Dedifferentiated amniotic fluid mesenchymal stem cell (primary cell): ENCODE results near the gene AQP2.
"Not testable (repeated sequence)": the region's sequence is repeated elsewhere in the genome, so short reads cannot be mapped to it uniquely, and the experiment has no call there.

Experiments
- DNase-seq: peaks from one replicate; pipeline ENCODE4 v3.0.0-alpha.2; 2016; ENCODE audit errors: extremely low spot score

AQP2 gene

DNA sequence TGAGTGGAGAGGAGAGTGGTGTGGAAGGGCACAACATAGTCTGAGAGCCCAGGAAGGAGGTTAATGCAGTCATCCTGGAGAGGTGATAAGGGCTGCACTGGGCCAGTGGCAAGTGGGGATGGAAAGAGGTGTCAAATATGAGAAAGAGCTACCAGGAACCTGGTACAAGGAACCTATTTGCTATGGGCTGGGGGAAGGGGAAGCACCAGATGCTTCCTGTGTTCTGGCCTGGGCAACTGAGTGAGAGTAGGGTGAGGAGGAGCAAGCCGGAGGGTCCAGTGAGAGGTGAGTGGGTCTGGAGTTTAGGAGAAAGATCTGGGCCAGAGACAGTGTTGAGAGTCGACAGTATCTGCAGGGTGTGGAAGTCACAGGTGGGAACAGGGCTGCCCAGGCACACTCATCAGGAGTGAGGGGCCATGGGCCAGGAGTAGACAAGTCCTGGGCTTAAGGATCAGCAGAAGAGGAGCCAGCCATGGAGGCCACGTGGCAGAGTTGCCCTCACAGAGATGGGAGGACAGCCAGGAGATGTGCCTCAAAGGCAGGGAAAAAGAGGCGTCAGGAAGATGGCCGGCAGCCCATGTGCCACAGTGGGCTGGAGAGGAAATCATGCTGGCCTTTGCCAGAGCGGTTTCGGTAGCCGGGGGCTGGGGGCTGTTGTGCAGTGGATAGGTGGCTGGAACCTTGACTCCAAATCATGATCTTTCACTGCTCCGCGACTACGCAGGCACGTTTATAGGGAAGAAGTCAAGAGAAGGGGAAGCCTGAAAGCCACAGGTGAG is 19.3 kb downstream of the AQP2 start:
- no peak for DNase-seq

DNA sequence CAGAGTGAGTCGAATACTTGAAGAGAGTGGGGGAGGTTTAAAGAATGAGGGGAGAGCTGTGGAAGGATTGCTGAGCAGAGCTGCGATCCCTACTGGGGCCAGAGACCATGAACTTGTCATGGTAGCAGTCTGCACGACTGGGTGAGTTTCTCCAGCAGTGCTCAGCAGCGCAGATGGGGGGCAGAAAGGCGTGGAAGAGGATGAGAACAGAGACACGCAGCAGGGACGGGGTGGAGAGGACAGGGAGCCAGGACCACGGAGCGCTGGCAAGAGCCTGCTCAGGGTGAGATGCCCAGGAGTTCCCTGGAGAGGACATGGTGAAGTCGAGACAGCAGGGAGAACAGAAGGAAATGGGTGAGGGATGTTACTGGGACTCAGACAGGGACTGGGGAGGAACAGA is 20.1 kb downstream of the AQP2 start:
- no peak for DNase-seq

DNA sequence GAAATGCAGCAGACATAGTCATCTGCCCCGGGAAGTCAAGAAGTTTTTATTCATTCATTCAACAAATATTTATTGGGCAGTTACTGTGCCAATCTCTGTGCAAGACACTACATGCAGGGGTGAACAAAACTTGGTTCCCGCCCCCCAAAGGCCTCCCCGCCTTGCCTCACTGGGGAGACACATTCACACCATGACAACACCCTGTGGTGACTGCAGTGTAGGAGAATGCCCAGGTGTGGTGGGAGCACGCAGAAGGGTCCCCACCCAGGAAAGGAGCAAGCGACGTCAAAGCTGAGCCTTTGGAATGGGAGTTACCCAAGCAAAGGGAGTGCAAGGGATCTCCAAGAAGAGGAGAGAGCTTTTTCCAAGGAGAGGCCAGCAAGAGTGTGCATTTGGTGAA is 20.6 kb downstream of the AQP2 start:
- DNase-seq: no peak

DNA sequence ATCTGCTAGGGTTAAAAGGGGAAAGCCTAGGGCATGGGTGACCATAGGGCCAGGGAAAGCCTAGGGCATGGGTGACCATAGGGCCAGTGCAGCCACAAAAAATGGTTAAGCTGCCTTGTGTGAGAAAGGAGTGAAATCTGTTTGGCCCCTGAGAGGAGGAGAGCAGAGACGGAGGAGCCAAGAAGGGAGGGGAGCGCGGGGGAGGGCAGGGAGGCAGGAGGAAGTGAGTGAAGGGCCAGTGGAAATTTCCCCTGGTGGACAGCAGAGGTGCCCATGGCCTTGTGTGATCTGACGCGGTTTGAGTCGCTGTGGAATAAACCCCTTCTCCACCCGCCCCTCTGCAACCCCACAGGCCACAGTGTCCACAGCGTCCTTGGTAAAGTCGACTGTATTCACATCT is 21.6 kb downstream of the AQP2 start:
- no peak for DNase-seq

DNA sequence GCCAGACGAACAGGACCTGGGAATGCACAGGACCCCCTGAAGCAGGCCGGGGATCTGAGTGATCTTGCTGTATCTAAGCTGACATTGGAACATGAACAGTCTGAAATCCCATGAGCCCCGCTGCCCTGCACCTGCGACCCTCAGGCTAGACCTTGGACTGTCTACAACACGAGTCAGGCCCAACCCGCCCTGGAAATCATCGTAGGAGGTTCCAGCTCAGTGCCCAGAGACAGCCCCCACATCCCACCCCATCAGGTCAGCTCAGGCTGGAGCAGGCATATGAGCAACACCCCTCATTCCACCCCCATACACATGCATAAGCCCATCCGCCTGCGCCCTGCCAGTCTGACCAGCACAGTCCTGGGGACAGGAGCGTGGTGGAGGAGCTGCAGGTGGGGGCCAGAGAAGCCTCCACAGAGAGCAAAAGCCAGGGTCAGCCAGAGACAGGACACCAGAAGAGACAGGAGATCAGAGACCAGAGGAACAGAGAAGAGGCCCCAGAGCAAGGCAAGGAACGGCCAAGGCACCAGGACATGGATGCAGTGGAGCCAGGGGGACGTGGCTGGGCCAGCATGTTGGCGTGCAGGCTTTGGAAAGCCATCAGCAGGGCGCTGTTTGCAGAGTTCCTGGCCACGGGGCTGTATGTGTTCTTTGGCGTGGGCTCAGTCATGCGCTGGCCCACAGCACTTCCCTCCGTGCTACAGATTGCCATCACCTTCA is 22.3 kb downstream of the AQP2 start, which contains the start of gene AQP6:
Gene AQP6 (plus strand): TSS at position 307 of the 720 bp plus-strand sequence. CDS start 227 bp downstream, at position 534.
- no peak for DNase-seq

DNA sequence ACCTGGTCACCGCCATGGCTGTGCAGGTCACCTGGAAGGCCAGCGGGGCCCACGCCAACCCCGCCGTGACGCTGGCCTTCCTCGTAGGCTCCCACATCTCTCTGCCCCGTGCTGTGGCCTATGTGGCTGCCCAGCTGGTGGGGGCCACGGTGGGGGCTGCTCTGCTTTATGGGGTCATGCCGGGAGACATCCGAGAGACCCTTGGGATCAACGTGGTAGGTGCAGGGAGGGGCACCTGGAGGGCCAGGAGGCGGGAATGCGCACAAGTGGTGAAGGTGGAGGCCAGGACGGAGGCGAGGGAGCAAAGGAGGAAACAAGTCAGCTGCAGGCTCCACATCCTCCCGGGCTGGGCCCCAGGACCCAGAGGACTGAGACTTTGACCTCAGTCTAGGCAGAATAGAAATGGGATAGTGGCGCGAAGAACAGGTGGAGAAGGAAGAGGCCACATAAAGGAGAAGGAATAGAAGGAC is 22.9 kb downstream of the AQP2 start:
- no peak for DNase-seq

DNA sequence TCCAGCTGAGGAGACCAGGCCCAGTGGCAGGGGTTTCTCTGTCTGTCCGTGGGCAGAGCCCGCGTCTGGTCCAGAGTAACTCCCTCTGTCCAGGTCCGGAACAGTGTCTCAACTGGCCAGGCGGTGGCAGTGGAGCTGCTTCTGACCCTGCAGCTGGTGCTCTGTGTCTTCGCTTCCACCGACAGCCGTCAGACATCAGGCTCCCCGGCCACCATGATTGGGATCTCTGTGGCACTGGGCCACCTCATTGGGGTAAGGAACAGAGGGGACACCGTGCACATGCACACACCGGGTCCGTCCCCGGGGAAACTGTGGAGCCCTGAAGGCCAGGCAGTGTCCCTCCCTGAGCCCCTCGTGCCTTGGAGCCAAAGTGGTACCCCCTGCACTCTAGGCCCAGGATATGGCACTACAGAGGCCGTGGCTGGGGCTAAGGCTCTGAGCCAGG is 23.7 kb downstream of the AQP2 start:
- peak; percentile 54 for DNase-seq

DNA sequence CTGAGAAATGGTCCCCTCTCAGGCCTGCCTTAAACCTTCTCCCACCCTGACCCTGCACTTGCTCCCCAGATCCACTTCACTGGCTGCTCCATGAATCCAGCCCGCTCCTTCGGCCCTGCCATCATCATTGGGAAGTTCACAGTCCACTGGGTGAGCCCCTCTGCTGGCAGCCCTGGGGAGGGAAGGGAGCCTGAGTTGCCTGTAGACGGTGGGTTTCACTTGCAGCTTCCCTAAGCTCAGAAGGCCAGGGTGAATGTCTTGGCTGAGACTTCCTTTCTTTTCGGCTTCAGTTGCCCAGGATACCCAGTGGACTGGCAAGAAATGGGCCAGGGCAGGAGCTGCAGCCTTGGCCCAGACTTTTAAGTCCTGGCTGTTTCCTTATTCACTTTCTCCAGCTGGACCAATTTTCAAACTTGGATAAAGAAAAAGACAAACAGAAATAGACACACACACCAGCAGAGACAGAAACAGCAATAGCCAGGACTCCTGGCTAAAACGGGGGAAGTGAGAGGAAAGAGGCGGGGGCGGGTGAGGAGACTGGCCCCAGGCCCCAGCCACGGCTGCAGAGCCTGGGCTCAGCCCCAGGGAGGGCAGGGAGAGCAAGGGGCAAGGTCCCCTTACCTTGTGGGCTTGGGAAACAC is 24.3 kb downstream of the AQP2 start:
- DNase-seq: no peak

DNA sequence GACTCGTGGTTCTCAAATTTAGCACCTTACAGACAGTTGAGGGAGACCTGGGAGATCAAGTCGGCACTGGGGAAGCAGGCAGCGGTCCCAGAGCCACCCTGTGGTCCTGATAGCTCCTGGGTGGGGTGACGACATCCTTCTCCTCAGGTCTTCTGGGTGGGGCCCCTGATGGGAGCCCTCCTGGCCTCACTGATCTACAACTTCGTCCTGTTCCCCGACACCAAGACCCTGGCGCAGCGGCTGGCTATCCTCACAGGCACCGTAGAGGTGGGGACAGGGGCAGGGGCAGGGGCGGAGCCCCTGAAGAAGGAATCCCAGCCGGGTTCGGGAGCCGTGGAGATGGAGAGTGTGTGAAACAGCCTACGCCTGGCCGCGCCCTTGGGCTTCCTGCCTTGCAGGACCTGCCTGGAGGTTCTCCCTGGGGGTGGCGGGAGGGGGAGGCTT is 24.8 kb downstream of the AQP2 start:
- DNase-seq: no peak

DNA sequence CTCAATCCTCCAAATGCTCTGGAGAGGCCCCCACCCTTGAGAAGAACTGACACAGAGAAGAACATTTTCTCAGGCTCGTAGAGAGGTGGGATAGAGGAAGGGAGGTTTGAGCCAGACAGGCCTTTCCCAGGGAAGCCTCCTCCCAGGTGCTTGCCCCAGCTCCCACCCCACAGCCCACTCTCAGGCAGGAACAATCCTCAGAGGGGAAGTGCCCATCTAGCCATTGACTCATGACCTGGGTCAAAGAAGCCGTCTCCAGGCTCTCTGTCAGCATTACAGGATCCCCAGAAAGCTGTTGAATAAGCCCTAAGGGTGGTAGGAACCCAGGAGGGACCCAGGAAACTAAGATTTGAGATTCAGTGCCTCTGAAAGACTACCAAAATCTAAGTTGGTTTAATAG is 26.0 kb downstream of the AQP2 start:
- no peak for DNase-seq

DNA sequence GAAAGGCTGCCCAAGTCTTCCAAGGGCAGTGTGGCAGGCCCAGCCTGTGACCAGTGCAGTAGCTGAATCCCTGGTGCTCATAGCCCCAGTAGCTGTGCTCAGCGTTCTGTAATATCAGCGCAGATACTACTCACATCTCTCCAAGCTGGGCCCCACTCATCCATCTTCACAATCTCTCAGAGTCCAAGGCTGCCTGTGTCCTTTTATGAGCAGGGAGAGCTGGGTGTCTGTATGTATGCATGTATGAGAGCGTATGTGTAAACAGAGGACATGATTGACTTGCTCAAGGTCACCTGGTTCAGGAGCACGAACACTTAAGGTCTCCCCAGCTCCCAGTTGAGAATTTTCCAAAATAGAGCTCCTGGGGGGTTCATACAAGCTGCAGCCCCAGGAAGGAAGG is 27.6 kb downstream of the AQP2 start:
- no peak for DNase-seq

DNA sequence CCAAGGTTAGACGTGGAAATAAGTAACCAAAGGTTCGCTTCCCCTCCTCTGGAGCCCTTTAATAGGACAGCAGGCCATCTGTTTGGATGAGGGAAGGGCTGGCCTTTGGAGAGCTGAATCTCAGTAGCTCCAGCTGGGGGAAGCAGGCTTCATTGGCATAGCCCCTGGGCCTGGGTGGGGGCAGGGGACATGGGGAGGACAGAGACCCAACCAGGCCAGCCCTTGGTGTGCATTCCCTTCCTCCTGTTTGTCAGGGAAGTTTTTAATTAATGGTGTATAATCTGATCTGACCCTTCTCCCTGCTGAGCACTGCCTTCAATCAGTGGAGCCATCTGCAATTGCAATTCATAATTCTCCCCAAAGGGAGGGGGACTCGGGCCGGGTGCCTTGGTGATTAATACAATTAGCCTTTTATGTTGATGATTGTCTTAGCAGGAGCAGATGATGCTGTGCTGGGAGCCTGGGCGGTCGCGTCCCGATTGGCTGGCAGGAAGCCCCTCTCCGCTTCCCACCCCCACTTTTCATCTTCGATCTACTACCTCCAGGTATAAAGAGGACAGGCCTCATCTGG is 28.6 kb downstream of the AQP2 start:
- no peak for DNase-seq

DNA sequence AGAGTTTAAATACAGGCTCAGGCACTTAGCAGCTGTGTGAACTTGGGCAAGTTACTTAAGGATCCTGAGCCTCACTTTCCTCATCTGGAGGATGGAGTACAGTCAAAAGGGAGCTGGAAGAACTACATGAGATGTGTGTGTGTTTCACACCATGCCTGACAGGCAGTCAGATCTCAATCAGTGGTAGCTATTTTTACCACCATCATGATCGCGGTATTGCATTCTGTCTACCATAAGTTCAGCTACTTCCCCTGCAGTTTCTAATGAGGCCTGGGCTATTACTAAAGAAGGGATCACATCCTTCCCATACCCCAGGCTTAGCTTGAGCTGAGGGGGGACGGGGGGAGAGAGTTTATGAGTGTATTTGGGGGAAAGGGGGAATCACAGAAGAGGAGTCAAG is 29.3 kb downstream of the AQP2 start:
- no peak for DNase-seq

DNA sequence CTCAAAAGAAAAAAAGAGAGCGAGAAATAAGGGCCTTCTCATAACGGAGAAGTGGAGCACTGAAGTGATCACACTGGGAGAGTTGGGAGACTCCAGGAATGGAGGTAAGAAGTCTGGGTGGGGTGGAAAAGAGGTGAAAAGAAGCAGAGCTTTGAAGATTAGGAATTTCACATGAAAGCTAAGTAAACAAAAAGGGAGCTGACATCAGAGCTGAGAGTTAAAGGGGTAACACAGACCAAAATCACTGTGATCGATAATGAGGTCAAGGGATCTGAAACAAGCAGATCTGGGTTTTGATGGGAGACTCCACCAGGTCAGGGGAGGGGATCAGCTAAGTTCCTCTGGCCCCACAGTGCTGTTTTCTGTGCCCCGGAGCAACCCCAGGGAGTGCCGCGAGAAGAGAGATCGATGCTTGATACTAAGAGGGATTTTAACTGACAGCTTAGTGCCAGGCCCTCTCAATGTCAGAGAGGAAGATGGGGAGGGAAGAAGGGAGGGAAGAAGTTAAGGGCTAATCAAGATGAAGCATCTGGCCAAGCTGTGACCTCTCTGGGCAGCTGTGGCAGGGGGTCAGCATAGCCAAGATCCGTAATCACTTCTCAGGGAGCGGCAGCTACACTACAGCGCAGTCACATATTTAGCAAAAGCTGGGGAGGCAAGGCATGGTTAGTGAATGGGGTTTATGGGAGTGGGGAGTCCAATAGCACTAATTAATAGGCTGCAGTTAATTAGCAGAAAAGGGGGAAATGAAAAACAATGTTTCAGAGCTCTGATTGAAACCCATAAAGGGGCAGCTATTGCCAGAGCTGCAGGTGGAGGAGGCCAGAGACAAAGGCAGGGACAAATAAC is 30.2 kb downstream of the AQP2 start:
- no peak for DNase-seq

DNA sequence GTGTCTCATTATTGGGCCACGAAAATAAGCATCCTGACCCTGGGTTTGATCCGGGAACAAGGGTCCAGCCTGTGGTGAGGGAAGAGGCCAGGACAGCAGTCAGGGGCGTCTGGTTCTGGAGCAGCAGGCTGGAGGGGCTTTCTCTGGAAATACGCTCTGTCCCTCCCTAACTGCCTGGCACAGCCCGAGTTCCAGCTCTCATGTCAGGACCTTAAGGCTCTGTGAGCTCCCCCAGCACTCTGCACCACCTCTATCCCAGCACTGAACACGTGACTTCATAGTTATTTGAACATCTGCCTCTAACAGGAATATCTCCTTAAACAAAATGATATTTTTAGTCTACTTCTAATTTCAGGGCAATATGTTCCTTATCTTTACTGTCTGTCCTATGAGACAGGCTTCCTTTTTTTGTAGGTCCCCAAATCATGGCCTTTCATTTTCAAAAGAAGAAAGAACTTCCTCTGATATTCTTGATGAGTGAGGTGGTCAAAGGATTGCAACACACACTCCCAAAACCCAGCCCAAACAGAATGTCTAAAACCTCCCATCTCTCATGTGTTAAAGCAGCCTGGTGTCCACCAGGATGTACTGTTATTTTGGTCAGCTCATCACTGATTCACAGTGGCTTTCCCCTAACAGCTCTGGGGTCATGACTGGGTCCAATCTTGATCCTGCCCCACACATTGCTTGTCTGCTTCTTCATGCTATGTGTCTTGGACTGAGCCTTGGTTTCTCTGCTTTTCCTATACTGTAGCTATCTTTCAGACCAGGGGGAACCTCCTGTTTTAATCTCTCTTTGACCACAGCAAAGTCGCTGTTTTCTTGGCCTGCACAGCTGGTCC is 31.9 kb downstream of the AQP2 start:
- no peak for DNase-seq

DNA sequence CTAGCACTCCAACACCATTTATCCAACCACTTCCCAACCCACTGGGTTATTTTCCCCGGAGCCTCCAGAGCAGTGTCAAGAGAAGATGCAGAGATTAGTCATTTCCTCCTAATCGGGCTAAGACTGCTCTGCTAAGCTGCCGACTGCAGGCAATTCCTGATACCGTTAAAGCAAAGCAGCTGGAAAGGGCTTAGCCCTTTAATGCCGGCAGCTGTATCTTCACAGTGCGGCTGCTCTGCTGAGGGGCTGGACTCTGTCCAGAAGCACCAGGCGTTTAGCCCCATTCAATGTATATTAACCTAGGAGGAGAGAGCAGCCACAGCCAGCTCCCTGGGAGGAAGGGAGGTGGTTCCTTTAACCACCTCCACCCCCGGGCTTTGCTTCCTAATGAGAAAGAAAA is 33.4 kb downstream of the AQP2 start:
- peak; percentile 56 for DNase-seq

DNA sequence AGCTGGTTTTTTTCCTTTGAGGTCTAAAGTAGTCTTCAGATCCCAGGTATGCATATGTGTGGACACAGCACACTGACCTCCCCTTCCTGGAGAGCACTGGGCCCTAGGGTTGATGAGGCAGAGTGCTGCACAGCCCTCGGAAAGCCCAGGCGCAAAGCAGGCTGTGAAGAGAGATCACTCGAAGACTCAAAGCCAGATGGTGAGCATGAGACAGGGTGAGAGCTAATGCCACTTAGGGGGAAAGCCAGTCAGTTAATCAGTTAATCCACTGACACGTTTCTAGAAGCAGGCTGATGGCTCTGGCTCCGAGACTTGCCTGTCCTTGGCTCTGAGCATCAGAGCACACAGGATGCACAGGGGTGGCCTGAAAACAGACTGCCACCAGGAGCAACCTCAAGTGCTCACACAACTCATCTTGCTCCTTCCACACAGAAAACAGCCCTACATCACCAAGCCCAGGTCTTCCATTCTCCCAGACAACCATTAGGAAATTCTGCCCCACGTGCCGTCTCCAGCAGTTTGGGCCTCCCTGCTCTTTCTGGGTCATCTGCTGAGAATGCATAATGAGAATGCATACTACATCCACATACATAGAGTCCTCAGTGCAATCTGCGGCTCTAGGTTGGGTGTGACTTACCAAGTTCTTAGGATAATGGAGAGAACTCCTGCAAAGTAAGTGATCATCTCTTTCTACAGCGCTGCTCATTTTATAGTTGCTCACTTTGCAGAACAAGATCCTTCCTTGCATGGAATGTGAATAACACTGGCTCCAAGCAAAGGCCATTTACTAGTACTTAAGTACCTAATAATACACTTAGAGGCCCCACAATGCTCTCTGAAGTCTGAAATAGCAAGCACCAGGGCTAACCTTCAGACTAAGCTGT is 34.2 kb downstream of the AQP2 start:
- no peak for DNase-seq

DNA sequence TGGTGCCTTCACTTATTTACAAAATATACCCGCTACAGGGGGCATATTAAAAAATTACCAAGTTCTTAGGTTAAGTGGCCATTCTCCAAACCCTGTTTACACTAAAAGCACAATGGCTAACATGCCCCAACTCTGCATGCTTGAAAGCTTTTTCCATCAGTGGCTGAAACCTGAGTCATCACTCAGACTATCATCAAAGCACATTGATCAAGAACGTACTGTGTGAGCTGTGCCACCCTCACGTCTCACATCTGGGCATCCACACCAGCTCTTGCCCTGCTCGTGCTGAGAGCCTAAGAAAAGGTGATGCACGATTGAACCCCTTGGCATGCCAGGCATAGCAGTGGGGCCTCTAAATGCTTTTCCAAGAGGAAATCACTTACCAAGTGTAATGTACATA is 35.4 kb downstream of the AQP2 start:
- no peak for DNase-seq

DNA sequence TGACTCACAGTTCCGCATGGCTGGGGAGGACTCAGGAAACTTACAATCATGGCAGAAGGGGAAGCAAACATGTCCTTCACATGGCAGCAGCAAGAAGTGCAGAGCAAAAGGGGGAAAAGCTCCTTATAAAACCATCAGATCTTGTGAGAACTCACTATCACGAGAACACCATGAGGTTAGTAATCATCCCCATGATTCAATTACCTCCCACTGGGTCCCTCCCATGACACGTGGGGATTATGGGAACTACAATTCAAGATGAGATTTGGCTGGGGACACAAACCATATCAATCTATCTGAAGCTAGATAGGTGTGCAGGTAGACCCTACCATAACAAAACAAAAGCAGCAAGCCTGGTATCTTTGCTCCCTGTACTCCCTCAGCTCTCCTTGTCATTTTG is 35.9 kb downstream of the AQP2 start:
- not testable (repeated sequence) for DNase-seq
